Body of pancreas (tissue), 4 donors: ENCODE results near the gene ANKRD23. TPM values are rescaled to one million over a fixed set of nuclear protein-coding genes. Genes with fewer than 3 reads are reported as not detected.
"Not testable (repeated sequence)": the region's sequence is repeated elsewhere in the genome, so short reads cannot be mapped to it uniquely, and the experiment has no call there.

Experiments used
- ATAC-seq: fragments of 150-250 bp; one replicate; pipeline ENCODE4 v1.9.1; 2016
- DNase-seq, 4 donors: peaks; one replicate each; pipeline ENCODE4 v3.0.0-alpha.2; 2019
- H3K27ac ChIP-seq, 4 donors: fragments of 200-600 bp; sonication (generic); 1 replicate in 3 of 4; 2 replicates in 1 of 4; pipeline versions ENCODE4 v1.5.1 to v1.6.1; 2016 to 2019; ENCODE audit warnings: mild to moderate bottlenecking in 1 of 4, mixed read lengths in 1 of 4, moderate library complexity in 1 of 4
- H3K27me3 ChIP-seq, 2 donors: fragments of 200-600 bp; sonication (generic); one replicate each; pipeline ENCODE4 v1.6.0; 2016; ENCODE audit warnings: mild to moderate bottlenecking in 1 of 2
- H3K36me3 ChIP-seq, 2 donors: fragments of 200-600 bp; sonication (generic); replicated peaks in 1 of 2; 2 replicates each; pipeline ENCODE4 v1.5.1; 2016; ENCODE audit warnings: low read depth in 2 of 2; ENCODE audit not compliant: insufficient read depth in 1 of 2
- H3K4me1 ChIP-seq: fragments of 200-600 bp; sonication (generic); one replicate; pipeline ENCODE4 v1.6.0; 2016
- H3K4me3 ChIP-seq, 2 donors: fragments of 200-600 bp; sonication (generic); 1 replicate in 1 of 2; 2 replicates in 1 of 2; pipeline ENCODE4 v1.5.1; 2016 to 2019
- H3K9me3 ChIP-seq, 3 donors: fragments of 200-600 bp; sonication (generic); 1 replicate in 2 of 3; 2 replicates in 1 of 3; pipeline ENCODE4 v1.5.1; 2016
- CTCF ChIP-seq, 7 experiments: fragments of 450-650 bp in 4 of 7; fragments of 200-600 bp in 3 of 7; sonication (generic) in 3 of 7; IDR thresholded peaks; one replicate each; pipeline ENCODE4 v1.5.1; 2016 to 2019; ENCODE audit warnings: antibody characterized with exemption in 7 of 7
- POLR2A ChIP-seq, 3 donors: fragments of 450-650 bp; IDR thresholded peaks; one replicate each; pipeline ENCODE4 v1.6.1; 2016; ENCODE audit warnings: antibody characterized with exemption in 3 of 3, mild to moderate bottlenecking in 2 of 3
- WGBS, 2 donors: methylation state at CpG; one replicate each; pipeline ENCODE4 v1.1.5; 2017; 5-methylcytosine and 5-hydroxymethylcytosine counted together
- intact Hi-C: fragments of 100-400 bp; cut with DNase I; formaldehyde crosslinking; loops from one replicate; pipeline ENCODE4 v1.15.1; 2023
- total RNA-seq, 2 donors: library from RNA; depleted of rRNA; stranded (reverse); fragments of >200 nt; gene quantifications; one replicate each; pipeline ENCODE4 v1.1.0, GENCODE V29; 2016

ANKRD23 gene
- total RNA-seq, 2 donors from 2014 or later = 4.2 to 12.9 TPM

GRCh38 chr2:96808176-96808837 lies 35.5 kb downstream of the ANKRD23 start:
- 63 to 70% methylated on average over 3 to 10 of the region's 10 CpGs for WGBS, 2 donors
- H3K4me3 ChIP-seq = no peak overlapping the region
- ATAC-seq (peak; percentile 45), DNase-seq (peak in 2 of 4 donors; percentile 45 to 60)
- TF ChIP-seq CTCF (IDR thresholded peaks at IDR 0.05) (no peak), POLR2A (IDR thresholded peaks at IDR 0.05) (no peak)
- H3K27ac ChIP-seq = peak overlapping the region in 2 of 4 donors; percentile 20 to 21
- no peaks in the 10 kb centered on the region for H3K4me1 ChIP-seq
- intact Hi-C loops = no loop called here
- no peaks in the 10 kb centered on the region for H3K36me3 ChIP-seq
- no peaks in the 10 kb centered on the region for H3K9me3 ChIP-seq
- no peaks in the 10 kb centered on the region for H3K27me3 ChIP-seq

- TF ChIP-seq POLR2A (IDR thresholded peaks at IDR 0.05) = no peak
- no peak for TF ChIP-seq CTCF (IDR thresholded peaks at IDR 0.05)
- Histone ChIP-seq H3K36me3 (no peaks in the 10 kb centered on the region), H3K4me1 (no peaks in the 10 kb centered on the region), H3K27me3 (no peaks in the 10 kb centered on the region), H3K27ac (peak overlapping the region in 2 of 4 donors; percentile 37 to 49), H3K4me3 (no peak overlapping the region), H3K9me3 (no peaks in the 10 kb centered on the region)
- intact Hi-C loops = no loop called here
- WGBS, 2 donors = 66 to 67% methylated on average over 10 of the region's 10 CpGs
- DNase-seq (no peak), ATAC-seq (no peak)
Observed at GRCh38 chr2:96807127-96807471, 36.7 kb downstream of the ANKRD23 start.

GRCh38 chr2:96806468-96807126 lies 37.2 kb downstream of the ANKRD23 start:
- peak overlapping the region in 2 of 4 donors; percentile 37 to 49 for H3K27ac ChIP-seq

GRCh38 chr2:96805946-96806345 lies 37.9 kb downstream of the ANKRD23 start:
- intact Hi-C loops, ATAC-seq: not testable (repeated sequence)

More at GRCh38 chr2:96806468-96807126, 37.2 kb downstream of the ANKRD23 start:
- WGBS, 2 donors = 77 to 80% methylated on average over 23 of the region's 23 CpGs
- Histone ChIP-seq H3K4me3 (no peak overlapping the region), H3K9me3 (no peaks in the 10 kb centered on the region), H3K27me3 (no peaks in the 10 kb centered on the region), H3K4me1 (no peaks in the 10 kb centered on the region), H3K36me3 (no peaks in the 10 kb centered on the region)
- DNase-seq = peak in 2 of 4 donors; percentile 30 to 55
- ATAC-seq = peak; percentile 55
- TF ChIP-seq CTCF (IDR thresholded peaks at IDR 0.05) (no peak), POLR2A (IDR thresholded peaks at IDR 0.05) (no peak)
- intact Hi-C loops = no loop called here

GRCh38 chr2:96804986-96805385 lies 38.8 kb downstream of the ANKRD23 start:
- ATAC-seq = no peak
- no peak for DNase-seq
- H3K27me3 ChIP-seq = no peaks in the 10 kb centered on the region
- intact Hi-C loops = loop anchor here (5.0 kb wide), 1 partner anchor 253 kb away; no protein-coding TSS in a partner anchor
- H3K9me3 ChIP-seq = no peaks in the 10 kb centered on the region
- no peaks in the 10 kb centered on the region for H3K36me3 ChIP-seq
- no peak overlapping the region for H3K27ac ChIP-seq
- peaks cover 7% of the 10 kb centered on the region for H3K4me1 ChIP-seq
- no peak overlapping the region for H3K4me3 ChIP-seq
- TF ChIP-seq POLR2A (IDR thresholded peaks at IDR 0.05) (no peak), CTCF (IDR thresholded peaks at IDR 0.05) (no peak)

More at GRCh38 chr2:96805946-96806345, 37.9 kb downstream of the ANKRD23 start:
- H3K36me3 ChIP-seq, H3K4me1 ChIP-seq, H3K4me3 ChIP-seq, DNase-seq, H3K27me3 ChIP-seq, H3K9me3 ChIP-seq: not testable (repeated sequence)
- H3K27ac ChIP-seq = peak overlapping the region in 2 of 4 donors; percentile 37 to 49
- WGBS, 2 donors = 72 to 79% methylated on average over 1 to 9 of the region's 20 CpGs
